HG03575 (cell line): ENCODE data around the gene BRAF.
"Not testable (repeated sequence)": the region's sequence is repeated elsewhere in the genome, so short reads cannot be mapped to it uniquely, and the experiment has no call there.

Source experiments
- ATAC-seq: cut with Tn5 transposase; IDR thresholded peaks from one replicate; pipeline ENCODE4 v1.9.1; 2021; ENCODE audit not compliant: unreplicated experiment, insufficient number of reproducible peaks, low FRiP score; ENCODE audit errors: extremely low read depth

BRAF gene

DNA sequence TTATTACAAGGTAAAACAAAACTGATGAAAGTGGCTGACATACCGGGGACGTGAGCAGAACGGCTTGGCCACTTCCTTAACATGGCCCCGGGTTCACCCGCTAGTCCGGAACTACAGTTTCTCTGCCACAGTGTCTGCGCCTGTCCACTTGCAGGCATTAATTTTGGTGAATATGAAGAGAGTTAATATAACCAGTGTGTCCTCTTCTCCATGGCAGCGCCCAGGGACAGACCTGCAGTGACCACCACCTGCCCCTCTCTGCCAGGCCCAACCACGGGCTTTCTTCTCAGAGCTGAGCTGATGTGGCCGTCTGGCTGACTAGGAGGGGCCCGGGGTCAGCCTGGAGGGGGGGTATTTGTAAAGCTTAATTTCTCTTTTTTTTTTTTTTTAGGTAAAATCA, 229.3 kb downstream of the BRAF start:
- ATAC-seq, result no peak

DNA sequence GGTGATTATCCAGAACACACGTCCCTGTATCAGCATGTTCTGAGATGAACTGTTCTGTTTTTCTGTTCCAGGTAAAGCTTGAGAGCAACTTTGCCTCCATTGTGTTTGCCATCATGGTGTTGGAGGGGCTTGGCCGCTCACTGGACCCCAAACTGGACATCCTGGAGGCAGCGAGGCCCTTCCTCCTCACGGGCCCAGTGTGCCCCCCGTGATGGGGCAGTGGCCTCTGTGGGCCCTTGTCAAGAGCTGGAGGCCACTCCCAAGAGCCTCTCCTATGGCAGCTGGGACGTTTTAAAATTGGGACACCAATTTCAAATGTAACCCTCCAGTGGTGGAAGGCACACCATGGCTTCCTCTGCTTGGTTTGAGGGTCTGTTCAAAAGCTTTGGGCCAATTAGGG, 230.1 kb downstream of the BRAF start:
- no peak for ATAC-seq

DNA sequence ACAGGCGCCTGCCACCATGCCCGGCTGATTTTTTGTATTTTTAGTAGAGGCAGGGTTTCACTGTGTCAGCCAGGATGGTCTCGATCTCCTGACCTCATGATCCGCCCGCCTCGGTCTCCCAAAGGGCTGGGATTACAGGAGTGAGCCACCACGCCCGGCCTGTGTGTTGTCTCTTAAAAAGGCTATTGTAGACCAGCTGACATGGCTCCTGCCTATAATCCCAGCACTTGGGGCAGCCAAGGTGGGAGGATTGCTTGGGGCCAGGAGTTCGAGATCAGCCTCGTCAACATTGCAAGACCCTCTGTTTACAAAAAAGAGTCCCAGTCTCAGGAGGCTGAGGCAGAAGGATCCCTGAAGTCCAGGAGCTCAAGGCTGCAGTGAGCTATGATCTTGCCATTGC, 230.9 kb downstream of the BRAF start:
- ATAC-seq, result not testable (repeated sequence)

DNA sequence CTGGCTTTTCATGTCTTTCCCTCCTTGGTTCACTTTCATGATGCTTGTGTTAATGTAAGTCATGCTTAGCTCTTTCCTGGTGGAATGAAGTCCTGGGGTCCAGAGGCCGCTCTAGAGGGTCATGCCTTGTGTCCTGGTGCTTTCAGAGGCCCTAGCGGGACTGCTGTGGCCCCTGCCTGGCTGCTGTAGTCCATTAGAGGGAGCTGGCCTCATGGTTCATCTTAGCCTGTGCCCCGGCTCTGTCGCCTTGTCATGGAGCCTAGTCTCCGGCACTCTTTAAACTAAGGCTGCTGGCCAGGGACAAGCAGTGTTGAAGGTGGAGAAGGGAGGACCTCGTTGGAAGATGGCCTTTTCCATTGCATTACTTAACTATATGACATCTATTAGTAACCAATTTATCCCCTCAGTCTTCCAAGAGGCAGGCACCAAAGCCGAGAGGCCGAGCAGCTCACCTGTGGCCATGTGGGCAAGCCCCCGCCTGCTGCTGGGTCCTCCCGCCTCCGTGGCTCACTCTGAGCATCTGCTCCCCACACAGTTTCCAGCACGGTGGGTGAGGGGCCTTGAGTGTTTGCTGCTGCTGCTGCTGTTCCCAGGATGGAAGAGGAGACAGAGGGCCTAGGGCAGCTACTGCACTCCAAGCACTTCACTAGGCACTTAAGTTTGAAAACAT, 233.2 kb downstream of the BRAF start:
- ATAC-seq, result no peak

DNA sequence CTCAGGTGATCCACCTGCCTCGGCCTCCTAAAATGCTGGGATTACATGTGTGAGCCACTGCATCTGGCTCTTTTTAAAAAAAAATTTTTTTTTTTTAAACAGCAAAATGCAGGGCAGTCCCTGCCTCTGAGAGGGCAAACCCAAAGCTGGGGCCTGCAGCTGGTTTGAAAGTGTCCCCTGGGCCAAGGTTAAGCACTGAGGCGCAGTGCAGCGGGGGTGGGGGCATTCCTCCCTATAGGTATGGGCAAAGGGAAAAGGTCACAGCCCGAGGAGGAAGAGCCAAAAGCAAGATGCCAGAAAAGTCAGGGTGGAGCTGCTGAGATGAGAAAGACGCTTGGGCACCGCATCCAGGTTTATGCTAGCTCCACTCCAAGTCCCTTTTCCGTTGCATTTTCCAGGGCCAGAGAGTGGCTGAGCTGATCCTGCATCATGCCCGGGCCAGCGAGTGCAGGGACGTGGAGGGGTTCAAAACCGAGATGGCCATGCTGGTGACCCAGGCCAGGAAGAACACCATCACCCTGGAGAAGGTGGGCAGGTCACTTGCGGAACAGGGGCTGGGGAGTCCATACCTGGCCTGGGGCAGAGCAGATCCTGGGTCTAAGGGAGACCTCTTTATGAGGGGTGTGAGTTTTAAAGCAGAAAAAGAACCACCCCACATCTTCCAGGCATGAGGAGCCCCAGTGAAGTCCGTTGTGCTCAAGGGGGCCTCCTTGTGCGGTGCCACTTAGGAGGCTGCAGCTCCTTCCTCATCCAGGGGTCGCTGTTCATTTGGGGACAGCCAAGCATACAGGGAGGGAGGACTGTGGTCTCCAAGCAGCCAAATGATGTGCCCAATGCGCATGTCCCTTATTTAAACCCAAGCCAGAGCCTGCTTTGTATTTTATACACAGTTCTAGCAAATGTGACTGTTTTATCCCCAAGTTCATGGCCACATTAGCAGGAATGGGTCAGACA, 235.3 kb downstream of the BRAF start:
- no peak for ATAC-seq

DNA sequence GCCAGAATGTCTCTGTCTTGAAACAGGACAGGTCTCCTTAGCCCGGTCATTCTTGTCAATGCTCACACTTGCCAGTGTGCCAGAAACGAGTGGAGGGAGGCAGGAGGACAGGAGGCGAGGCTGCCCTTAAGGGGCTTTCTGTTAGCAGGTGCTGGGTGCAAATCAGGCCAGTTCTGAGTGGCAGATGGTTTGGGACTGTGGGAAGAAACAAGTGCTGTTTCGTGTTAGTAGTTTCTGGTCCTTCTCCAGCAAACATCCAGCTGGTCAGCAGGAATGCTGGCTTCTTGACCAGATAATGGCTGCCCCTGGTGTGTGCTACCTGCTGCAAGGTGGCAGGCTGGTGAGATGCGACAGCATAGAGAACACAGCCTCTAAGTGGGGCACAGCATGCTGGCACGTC, 236.4 kb downstream of the BRAF start:
- ATAC-seq, result no peak

DNA sequence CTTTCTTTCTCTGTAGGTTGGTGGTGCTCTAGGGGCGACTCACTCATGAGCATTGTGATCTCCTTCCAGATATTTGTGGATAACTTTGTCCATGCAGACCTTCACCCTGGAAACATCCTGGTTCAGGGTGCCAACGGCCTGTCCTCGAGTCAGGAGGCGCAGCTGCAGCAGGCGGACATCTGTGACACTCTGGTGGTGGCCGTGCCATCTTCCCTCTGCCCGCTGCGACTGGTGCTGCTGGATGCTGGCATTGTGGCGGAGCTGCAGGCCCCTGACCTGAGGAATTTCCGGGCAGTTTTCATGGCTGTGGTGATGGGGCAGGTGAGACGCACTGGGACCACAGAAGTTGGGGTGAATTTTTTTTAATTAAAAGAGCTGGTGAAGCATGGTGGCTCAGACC, 237.8 kb downstream of the BRAF start:
- no peak for ATAC-seq

DNA sequence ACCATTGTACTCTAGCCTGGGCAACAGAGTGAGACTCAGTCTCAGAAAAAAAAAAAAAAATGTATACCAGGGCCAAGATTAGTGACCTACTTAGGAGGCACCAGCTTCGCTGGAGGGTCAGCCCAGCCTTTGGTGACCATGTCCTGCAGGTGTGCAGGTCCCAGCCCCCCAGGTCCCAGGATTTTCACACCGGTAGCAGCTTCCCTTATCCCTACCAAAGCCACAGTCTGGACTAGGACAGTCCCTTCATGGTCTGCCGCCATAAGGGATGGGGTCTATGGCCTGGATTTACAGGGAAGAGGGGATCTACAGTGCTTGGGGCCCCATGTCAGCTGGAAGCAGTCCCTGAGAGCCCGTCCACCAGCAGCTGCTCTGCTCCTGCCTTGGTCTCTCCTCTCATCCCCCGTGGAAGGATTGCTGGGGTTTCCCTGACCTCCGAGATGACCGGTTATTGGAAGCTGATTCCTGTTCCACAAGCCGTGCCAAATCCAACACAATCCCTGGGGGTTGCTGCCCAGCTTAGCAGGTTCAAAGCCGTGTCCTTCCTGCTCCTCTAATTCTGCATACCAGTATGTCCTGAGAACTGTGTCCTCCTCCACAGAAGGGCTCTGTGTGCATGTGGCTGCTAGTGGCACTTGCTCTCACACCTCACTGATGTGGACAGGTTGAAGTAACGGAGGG, 239.2 kb downstream of the BRAF start:
- ATAC-seq, result no peak

DNA sequence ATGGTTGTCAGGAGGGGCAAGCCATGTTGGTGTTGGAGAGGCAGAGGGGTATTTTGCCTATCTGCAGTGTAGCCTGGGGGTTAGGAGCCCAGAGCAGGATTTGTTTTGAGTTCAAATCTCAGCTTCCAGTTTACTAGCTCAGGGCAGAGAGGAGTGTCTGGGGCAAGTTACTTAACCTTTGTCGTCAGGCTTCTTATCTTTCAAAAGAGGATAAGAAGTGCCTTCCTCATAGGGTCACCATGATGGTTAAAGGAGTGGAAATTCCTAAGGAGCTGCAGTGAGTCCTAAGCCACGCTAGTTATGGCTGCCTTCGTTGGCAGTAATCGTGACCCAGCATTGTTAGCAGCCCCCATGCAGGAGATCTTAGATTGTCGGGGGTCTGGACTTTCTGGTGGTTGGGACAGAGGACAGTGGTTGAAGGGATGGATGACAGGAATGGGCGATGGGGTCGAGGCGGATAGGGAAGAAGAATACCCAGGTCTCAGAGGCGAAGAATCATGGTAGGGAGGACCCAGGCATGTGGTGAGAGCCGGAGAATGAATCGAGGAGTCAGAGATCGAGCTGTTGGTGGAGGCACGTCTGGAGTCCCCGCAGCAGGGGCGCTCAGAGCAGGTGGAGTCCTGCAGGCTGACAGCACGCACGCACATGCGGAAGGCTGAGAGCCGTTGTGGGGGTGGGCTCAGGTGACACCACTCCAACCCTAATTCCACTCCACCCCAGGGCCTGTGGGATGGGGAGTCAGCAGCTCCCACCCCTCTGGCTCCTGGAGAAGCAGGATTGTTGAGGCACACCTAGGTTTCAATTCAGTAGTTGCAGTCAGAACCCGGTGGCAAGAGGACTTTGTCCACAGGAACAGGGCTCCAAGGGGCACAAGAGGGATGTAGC, 240.4 kb downstream of the BRAF start:
- no peak for ATAC-seq

DNA sequence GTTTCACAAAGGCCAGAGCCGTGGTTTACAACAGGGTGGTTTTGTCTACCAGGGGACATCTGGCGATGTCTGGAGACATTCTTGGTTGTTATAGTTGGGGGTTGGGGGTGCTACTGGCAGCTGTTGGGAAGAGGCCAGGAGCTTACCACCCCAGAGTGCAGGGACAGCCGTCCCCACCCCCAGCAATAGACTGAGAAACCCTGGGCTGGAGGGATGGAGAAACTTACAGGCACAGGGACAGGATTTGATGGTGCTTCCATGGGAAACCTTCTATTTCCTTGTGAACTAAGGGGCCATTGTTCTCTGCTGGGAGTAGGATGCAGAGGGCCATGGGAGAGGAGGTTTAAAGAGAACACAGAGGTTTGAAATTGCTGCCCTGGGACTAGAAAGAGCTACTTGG, 241.1 kb downstream of the BRAF start:
- ATAC-seq, result no peak

DNA sequence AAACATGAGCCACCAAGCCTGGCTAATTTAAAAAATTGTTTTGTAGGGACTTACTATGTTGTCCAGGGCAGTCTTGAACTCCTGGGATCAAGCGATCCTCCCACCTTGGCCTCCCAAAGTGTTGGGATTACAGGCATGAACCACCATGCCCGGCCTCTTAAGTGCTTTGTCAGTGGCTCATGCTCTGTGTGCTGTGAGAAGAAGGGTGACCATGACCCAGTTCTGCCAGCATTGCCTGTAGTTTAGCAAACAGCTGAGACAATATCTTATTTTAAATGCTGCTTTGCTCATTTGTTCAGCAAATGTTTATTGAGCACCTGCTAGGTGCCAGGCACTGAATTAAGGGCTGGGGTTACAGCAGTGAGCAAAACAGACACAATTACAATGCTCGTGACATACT, 243.0 kb downstream of the BRAF start:
- ATAC-seq, result no peak

DNA sequence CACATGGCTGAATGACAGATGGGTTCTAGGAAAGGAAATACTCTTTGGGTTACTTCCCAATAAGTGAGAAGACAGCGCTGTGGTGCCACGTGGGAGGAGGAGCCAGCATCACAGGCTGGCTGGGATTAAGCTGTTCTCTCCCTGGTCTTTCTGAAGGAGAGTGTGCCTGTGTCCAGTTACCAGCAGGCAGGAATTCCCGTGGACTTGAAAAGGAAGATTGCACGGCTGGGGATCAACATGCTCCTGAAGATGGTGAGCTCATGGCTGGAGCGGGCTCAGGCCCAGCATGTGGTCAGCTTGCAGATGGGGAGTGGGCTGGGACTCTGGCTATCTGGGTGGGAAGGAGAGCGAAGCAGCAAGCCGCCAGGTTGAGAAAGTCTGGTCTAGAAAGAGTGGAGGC, 243.8 kb downstream of the BRAF start:
- ATAC-seq, result no peak

DNA sequence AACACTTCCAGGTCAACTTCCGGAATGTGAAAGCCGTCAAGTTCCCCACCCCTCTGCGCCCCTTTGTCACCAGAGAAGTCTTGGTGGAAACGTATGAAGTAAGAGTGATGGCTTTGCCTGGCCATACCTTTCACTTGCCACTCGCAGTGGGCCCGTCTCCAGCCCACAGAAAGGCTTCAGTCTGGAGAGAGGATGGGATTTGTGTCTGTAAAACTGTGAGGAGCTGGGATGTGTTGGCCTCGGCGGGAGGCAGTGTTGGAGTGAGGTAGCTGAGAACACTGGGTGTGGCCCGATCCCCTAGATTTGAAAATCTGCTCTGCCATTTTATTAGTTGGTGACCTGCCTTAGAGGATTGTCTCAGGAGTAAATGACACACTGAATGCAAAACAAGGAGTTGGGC, 245.5 kb downstream of the BRAF start:
- ATAC-seq, result no peak

DNA sequence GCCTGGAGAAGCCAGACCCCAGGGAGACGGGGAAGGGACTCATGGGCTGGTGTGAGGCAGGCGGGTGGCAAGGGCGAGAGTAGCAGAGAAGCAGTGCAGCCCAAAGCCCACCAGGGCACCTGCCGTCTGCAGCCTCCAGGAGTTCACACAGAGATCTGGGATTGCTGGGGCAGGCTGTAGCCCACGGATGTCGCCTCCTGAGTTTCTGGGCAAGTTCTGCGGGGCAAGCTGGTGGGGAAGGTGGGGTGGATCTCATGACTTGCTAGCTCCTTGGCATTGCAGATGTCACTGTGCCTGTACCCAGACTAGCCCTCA, 246.0 kb downstream of the BRAF start:
- ATAC-seq, result no peak

DNA sequence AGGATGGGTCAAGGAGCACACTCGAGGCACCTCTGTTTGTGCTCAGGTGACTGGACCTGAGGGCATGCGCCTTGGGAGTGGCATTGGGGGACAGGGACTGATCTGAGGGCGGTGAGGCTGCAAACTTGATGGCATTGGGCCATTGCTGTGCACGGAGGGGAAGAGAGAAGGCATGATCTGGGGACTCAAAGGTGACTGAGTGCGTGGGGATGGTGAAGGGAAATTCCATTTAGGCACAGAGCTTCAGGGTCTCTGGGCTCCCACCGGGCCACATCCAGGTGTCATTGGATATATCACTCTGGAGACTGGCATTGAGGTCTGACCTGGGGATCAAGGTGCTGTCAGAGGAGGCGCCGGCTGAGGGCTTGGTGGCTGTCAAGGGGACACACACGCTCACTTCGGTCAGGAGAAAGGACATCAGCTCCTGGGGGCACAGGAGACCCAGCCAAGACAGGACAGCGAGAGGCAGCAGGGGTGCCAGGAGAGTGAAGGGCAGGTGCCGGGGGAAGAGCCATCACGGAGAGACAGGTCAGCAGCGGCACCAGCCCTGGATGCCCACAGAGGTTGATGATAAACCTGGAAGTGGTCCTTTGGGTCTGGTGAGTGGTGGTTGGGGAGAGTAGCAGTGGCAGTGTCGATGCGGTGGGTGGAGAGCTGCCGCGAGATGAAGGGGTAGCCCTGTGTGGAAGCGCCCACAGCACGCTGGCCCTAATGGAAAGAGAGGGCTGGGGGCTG, 246.5 kb downstream of the BRAF start:
- no peak for ATAC-seq

DNA sequence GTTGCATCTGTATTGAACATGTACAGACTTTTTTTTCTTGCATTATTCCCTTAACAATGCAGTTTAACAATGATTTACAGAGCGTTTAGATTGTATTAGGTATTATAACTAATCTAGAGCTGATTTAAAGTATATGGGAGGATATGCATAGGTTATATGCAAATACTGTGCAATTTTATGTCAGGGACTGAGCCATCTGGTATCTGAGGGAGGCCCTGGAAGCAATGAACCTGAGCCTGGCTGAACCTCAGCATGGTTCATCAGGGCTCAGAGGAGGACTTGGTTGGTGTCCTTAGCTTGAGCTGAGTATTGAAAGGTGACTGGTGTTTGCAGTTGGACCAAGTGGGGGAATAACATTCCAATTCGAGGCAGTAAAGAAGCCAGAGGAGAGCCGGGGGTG, 247.2 kb downstream of the BRAF start:
- no peak for ATAC-seq

DNA sequence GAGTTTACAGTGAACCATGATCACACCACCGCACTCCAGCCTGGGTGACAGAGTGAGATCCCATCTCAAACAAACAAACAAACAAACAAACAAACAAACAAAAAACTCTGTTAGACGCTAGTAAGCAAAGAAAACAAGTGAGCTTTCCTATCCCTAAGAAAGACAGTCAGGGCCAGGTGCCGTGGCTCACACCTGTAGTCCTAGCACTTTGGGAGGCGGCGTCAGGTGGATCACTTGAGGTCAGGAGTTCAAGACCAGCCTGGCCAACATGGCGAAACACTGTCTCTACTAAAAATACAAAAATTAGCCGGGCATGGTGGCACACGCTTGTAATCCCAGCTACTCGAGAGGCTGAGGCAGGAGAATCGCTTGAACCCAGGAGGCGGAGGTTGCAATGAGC, 247.8 kb downstream of the BRAF start:
- not testable (repeated sequence) for ATAC-seq

DNA sequence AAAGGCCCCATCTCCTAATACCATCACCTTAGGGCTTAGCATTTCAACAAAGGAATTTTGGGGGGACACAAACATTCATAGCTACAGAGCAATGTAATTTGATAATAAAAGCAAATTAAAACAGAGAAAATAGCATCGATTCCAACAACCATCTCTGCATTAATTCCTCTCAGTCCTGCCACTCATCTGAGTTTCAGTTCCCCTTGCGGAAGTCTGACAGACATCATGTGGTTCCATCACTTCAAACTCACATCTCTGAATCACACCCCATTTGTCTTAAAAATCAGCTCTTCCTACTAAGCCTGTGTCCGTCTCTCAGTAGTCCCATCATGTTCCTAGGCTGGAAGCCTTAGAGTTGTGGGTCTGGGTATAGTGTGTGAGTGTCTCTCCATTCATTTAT, 248.4 kb downstream of the BRAF start:
- ATAC-seq, result peak; percentile 49

DNA sequence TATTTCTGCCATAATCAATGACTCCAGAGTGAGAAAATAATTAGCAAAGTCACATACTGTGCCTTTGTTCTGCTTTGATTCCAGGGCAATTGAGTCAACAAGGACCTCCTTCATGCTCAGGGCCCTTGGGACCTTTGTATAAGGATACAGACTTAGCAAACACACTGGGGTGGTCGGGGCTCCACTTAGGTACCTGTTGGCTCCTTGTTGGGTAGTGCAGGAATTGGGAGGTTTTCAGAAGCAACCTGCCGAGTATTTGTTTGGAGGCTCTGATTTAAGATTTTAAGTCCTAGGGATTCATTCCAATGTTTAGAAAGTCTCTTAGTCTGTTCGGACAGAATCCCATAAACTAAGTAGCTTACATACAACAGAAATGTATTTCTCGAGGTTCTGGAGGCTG, 249.0 kb downstream of the BRAF start:
- ATAC-seq, result no peak
